HG02840 (cell line): ENCODE results near the gene FDPS.

Experiments
- ATAC-seq: cut with Tn5 transposase; IDR thresholded peaks from one replicate; pipeline ENCODE4 v1.9.1; 2021; ENCODE audit warnings: mild to moderate bottlenecking, moderate library complexity, moderate number of reproducible peaks; ENCODE audit not compliant: unreplicated experiment, low FRiP score

Gene FDPS

DNA sequence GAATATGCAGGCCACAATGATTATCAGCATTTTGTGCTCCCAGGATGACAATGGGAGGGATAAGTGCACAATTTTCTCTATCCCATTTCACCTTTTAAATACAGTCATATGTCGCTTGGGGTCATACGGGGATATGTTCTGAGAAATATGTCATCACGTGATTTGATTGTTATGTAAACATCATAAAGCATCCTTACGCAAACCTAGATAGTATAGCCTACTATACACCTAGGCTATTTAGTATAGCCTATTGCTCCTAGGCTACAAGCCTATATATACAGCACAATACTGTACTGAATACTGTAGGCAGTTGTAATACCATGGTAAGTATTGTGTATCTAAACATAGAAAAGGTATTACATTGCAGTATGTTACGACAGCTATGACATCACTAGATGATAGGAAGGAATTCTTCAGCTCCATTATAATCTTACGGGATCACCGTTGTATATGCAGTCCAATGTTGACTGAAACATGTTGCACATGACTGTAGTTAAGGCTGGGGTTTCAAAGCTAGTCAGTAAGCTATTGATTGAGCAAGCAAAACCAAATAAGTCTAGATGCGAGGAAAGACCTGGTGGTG is 30.9 kb downstream of the FDPS start:
- no peak for ATAC-seq

DNA sequence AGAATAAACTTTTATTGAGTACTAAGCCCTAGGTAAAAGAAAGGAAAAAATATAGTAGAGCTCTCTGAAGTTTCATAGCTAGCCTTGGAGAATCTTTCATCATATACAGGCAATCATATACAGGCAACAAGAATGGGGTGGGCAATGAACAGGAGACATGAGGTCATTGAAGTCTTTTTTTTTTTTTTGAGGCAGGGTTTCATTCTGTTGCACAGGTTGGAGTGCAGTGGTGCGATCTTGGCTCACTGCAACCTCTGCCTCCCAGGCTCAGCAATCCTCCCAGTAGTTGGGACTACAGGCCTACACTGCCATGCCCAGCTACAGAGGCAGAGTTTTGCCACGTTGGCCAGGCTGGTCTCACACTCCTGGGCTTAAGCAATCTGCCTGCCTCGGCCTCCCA is 34.2 kb downstream of the FDPS start:
- ATAC-seq: no peak

DNA sequence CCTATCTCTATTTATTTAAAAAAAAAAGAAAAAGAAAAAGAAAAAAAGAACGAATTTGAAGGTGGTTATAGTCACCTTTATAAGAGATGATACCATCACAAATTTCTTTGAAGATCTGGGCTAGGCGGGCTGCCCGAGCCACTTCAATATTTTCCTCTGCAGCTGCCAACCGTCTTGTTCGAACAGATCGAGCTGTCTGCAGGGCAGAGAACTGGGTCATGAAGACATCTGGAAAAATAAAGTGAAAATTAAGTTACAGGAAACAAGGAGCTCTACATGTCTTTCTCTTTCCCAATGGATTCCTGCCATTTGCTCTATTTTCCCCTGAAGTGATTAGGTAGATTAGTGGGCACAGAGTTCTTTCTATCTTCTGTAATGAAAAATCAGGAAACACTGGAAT is 44.0 kb downstream of the FDPS start:
- ATAC-seq: no peak

DNA sequence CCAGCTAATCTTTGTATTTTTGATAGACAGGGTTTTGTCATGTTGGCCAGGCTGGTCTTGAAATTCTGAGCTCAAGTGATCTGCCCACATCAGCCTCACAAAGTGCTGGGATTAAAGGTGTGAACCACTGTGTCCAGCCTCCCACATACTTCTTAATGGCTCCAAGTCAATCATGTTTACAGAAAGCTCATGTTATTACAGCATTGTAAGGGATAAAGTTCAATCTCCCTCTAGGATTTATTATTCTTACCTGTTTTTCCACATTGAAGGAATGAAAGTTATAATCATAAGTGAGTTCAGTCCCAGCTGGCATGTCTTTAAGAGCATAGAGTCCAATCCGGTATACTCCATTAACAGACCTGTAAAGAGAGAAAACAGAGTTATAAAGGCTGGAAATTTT is 51.4 kb downstream of the FDPS start:
- no peak for ATAC-seq
